Muscle layer of duodenum (tissue), 2 donors: ENCODE measurements around the gene RTN4R.

Source experiments
- H3K27ac ChIP-seq: one replicate; pipeline ENCODE4 v1.7.0; 2013; ENCODE audit warnings: mild to moderate bottlenecking, low read length
- H3K27me3 ChIP-seq: one replicate; pipeline ENCODE4 v1.7.0; 2013; ENCODE audit warnings: low read depth, mild to moderate bottlenecking, control low read depth, low read length
- H3K36me3 ChIP-seq, 2 donors: one replicate each; pipeline ENCODE4 v1.7.0; 2013; ENCODE audit warnings: low read length in 2 of 2, control low read depth in 1 of 2, mild to moderate bottlenecking in 1 of 2; ENCODE audit not compliant: insufficient read depth in 2 of 2, control insufficient read depth in 1 of 2
- H3K4me1 ChIP-seq, 2 donors: one replicate each; pipeline ENCODE4 v1.7.0; 2013; ENCODE audit warnings: low read length in 2 of 2, mild to moderate bottlenecking in 2 of 2, control low read depth in 1 of 2, moderate library complexity in 1 of 2; ENCODE audit not compliant: insufficient read depth in 2 of 2, control insufficient read depth in 1 of 2
- H3K4me3 ChIP-seq, 2 donors: one replicate each; pipeline ENCODE4 v1.7.0; 2013; ENCODE audit warnings: low read length in 2 of 2, low read depth in 1 of 2, mild to moderate bottlenecking in 1 of 2
- H3K9me3 ChIP-seq, 2 donors: one replicate each; pipeline ENCODE4 v1.7.0; 2013; ENCODE audit warnings: low read length in 2 of 2, control low read depth in 1 of 2, mild to moderate bottlenecking in 1 of 2; ENCODE audit not compliant: control insufficient read depth in 1 of 2
- donor health status: healthy.

Gene RTN4R

DNA sequence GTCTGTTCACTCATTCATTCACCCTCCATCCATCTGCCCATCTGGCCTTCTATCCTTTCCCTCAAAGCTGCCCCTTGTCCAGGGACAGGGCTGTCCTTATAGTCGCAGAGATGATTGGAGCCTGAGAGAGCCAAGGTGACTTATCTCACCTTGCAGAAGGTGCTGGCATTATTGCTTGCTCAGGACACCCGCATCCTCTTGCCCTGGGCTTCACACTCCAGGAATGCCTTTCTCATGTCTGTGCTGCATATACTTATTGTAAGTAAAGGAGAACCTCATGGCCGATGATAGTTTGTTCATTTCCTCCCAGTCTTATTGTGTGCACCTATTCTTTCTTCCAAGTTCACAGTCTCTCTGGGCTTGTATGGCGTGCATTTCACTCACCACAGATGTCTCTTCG, 68.2 kb downstream of the RTN4R start:
- H3K4me3 ChIP-seq = no peak overlapping the region
- H3K36me3 ChIP-seq = no peaks in the 10 kb centered on the region
- H3K27me3 ChIP-seq = no peaks in the 10 kb centered on the region
- H3K27ac ChIP-seq = no peak overlapping the region
- peaks cover 9 to 16% of the 10 kb centered on the region in 2 donors for H3K4me1 ChIP-seq
- no peaks in the 10 kb centered on the region for H3K9me3 ChIP-seq

DNA sequence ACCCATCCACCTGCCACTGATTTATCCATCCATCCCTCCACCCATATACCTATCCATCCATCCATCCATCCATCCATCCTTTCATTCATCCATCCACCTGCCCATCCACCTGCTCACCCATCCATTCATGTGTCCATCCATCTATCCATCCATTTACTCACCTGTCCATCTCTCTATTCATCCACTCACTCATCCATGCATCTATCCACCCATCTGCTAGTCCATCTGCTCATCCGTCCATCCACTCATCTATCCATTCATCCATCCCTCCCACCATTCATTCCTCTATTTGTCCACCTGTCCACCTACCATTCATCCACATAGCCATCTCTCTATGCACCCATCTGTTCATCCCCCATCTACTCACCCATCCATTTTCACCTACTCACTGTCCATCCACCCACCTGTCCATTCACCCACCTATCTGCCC, 68.7 kb downstream of the RTN4R start:
- Histone ChIP-seq H3K36me3 (no peaks in the 10 kb centered on the region), H3K9me3 (no peaks in the 10 kb centered on the region), H3K4me3 (no peak overlapping the region), H3K4me1 (peaks cover 9 to 11% of the 10 kb centered on the region in 2 donors), H3K27ac (no peak overlapping the region), H3K27me3 (no peaks in the 10 kb centered on the region)

DNA sequence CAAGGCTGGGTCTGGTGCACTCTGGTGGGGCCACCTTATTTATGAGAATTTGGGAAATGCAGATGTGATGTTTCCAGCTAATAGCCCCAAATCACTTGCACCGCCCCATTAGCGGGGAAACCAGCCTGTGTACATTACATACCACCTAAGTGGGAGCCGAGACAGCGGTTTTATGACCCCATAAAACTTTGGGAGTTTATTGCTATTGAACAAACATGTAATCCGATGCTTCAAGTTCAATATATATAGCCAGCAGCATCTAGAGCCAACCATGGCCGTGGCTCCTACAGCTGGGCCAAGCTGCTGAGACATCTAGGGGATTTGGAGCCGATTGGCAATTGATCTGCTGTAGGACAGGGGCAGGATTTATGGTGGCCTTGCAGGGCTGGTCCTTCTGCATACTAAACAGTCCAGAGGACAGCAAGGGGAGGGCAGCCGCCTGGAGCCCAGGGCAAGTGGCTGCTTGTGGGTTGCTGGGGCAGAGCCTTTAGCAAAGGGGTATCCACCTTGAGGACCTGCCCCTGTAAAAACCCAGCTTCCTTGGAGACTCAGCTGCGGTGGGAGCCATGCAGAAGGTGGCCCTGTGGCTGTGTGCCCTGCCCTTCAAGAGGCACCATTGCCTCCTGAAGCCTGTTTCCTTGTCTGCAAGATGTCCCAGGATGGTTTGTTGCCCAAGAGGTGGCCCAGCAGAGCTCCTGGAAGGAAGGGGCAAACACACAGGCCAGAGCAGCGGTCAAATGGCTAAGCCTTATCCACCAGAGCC, 69.4 kb downstream of the RTN4R start:
- Histone ChIP-seq H3K4me3 (no peak overlapping the region), H3K9me3 (no peaks in the 10 kb centered on the region), H3K4me1 (peaks cover 6 to 9% of the 10 kb centered on the region in 2 donors), H3K27ac (no peak overlapping the region), H3K36me3 (no peaks in the 10 kb centered on the region), H3K27me3 (no peaks in the 10 kb centered on the region)

DNA sequence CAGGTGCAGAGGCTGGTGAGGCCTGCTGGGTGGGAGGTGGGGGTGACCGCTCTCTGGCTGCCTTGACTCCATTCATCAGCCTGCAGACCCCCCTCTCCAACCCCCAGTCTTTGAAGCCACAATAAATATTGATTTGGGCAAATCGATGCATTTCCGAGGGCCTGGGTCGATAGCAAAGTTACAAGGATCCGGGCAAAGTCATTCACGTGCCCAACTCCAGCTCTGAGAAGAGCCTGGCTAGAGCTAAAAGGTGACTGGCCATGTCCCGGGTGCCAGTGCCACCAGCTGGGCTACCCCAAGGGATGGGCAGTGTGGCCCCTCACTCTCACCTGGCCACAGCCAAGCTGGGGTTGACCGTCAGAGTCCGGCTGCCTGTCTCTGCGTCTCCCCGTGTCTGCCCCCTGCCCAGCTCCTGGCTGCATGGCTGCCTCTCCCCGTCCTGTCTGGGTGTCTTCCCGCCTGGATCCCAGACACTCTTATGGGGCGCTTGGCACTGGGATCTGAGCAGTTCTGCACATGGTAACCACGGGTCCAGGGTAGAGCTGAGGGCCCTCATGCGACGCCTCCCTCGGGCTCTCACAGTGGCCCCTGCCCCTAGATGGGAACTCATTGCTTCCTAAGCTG, 70.6 kb downstream of the RTN4R start:
- H3K4me3 ChIP-seq = no peak overlapping the region
- H3K27me3 ChIP-seq = no peaks in the 10 kb centered on the region

DNA sequence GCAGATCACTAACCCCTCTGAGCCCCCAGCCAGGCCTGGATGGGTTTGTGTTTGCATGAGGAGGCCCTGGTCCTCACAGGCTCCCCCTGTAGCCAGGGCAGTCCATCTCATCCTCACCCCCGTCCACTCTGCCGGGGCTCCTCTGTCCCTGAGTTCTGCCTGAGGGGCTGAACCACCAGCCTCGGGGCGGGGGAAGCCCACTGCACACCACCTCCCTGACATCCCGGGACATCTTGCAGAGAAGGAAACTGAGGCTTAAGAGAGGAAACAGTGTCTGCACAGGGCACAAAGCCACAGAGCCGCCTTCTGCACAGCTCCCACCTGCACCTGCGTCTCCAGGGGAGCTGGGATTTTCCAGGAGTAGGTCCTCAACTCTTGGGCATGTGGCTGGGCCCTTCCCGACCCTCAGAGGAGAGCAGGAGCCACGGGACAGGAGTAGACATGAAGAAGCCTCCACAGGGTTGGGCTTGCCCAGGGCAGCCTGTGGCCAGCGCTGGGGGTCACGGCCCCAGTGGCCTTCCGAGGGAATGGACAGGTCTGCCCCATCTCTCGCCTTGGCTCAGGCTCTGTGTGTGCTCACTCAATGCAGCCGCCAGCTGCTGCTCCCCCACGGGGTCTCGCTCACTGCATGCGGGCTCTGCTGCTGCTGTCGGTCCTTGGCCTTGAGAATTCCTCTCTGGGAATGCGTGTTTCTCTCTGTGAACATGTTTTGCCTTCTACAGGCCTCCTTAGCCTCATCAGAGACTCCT, 71.8 kb downstream of the RTN4R start:
- Histone ChIP-seq H3K36me3 (no peaks in the 10 kb centered on the region), H3K27me3 (no peaks in the 10 kb centered on the region), H3K9me3 (no peaks in the 10 kb centered on the region), H3K27ac (no peak overlapping the region), H3K4me1 (no peaks in the 10 kb centered on the region), H3K4me3 (no peak overlapping the region)

More for the DNA sequence above, 70.6 kb downstream of the RTN4R start:
- Histone ChIP-seq H3K9me3 (no peaks in the 10 kb centered on the region), H3K36me3 (no peaks in the 10 kb centered on the region), H3K27ac (no peak overlapping the region), H3K4me1 (no peaks in the 10 kb centered on the region)

DNA sequence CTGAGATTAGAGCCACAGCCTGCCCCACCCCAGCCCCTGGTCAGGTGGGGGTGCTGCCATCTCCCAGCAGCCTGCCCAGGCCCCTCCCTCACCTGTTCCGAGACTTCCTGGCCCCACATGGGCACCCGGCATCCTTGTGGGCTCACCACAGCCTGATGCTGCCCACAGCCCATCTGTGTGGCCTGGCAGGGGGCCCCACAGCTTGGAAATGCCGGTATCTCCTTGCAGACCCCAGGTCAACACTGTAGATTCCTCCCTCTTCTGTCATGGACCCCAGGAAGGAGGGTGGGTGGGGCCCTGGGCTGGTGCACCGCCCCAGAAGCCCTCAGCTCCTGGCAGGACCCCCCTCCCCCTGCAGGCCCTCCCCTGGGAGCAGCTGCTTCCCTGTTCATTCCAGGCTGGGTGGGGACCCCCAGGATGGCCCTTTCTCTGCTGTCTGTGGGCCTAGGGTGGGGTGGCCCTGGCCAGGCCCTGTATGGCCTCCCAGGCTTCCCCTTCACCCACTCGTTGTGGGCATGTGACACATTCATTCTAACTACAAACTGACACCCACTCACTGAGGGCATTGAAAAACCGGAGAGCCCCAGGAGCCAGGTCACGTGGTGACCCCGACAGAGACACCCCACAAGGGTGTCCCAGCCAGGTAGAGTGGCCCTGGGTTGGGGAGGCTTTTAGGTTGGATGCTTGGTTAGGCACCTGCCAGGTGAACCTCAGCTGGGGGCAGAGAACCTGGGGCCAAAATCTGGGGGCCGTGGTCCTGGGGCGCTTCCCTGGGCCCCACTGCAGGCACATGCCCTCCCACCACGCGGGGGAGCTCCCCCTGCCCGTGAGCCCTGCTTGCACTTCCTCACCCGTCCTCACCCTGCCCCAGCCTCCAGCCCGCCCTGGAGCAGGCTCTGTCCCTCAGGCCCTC, 73.2 kb downstream of the RTN4R start:
- Histone ChIP-seq H3K36me3 (no peaks in the 10 kb centered on the region), H3K4me1 (no peaks in the 10 kb centered on the region), H3K27me3 (no peaks in the 10 kb centered on the region), H3K9me3 (no peaks in the 10 kb centered on the region), H3K27ac (no peak overlapping the region), H3K4me3 (no peak overlapping the region)

DNA sequence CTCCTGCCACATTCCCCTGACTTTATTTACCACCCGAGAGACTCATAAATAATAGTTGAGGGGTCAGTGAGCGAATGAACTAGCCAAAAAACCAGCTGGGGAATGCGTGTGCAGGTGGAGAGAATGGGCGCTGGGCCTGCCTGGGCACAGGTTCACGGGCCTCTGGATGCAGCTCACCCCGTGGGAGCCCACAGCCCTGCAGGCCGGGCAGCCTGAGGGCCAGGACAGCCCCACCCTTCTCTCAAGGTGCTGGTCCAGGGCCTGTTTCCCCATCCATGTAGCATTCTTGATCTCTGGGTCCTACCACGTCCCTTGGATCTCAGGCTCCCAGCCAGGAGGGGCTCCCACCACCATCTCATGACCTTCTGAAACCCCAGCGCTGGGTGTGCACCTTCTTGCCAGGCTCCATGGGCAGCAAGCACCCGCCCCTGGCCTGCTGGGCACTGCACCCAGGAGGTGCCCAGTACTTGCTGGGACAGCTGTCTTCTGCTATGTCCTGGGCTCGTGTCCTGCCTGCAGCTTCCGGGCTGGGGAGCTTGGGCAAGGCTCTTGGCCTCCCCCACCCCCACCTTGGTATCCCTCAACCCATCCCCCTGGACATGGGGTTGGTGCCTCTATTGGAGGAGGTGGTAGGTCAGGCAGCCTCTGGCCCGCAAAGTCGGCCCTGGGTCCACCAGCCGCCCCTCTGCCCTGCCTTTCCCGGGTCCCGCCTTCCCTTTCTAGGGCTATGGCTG, 74.2 kb downstream of the RTN4R start:
- no peaks in the 10 kb centered on the region for H3K27me3 ChIP-seq
- H3K27ac ChIP-seq = no peak overlapping the region
- no peaks in the 10 kb centered on the region for H3K4me1 ChIP-seq
- H3K36me3 ChIP-seq = no peaks in the 10 kb centered on the region
- no peak overlapping the region for H3K4me3 ChIP-seq
- H3K9me3 ChIP-seq = no peaks in the 10 kb centered on the region

DNA sequence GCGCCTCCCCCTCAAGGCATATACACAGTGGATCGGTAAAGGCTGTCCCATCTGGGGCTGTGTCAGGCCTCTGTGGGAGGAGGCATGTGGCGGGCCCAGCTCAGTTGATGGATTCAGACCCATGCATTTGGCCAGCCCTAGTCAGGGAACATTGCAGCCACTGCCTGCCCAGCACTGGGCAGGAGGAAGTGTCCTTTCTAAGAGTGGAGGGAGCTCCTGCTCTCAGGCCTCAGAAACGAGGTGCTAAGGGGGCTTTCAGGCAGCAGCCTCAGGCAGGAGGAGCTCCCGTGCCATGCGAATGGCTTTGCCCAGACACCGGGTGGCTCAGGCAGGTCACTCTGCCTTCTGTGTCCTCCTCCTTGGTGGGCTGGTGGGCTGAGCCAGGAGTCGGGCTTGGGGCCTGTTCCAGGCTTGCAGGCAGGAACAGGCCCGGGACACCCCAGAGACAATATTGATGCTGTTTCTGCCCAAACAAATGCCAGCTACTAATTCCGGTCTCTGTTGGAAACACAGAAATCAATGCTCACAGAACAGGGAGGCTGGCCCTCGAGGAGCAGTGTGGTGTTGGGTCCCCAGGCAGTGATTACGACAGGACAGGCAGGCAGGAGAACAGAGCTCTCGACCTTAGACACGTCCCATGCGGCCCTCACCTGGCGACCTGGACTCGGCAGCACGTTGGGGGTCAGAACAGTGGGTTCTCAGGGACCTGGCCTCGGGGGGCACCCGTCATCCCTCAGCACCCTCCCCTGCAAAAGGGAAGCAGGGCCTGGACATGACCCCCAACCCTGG, 75.0 kb downstream of the RTN4R start:
- Histone ChIP-seq H3K9me3 (no peaks in the 10 kb centered on the region), H3K4me3 (no peak overlapping the region), H3K27me3 (no peaks in the 10 kb centered on the region), H3K27ac (no peak overlapping the region), H3K36me3 (no peaks in the 10 kb centered on the region), H3K4me1 (no peaks in the 10 kb centered on the region)

DNA sequence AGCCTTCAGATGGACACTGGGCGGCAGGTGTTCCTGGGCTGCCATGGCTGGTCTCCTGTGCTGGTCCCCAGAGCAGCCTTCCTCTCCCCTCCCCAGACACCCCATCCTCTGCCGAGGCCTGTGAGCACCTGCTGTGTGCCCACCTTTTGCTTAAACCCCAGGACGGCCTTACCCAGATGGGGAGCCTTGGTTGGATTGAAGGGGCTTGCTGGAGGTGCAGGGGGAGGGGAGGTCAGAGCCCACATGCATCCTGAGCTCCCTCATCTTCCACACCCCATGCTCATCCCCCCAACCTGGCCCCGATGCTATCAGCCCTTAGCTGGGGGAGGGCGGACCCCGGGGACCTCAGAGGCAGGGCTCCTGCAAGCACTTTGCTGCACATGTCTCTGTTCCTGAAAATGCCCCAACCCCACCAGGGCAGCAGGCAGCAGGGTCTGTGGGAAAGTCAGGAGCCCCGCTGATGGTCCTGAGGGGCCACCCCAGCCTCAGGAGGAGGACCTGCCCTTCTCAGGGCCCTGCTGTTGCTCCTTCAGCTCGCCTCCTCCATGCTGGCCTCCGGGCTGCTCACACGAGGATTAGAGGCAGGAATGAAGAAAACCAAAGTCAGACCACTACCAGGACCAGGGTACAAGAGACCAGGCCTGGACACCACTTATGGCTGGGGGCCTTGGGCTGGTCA, 75.7 kb downstream of the RTN4R start:
- Histone ChIP-seq H3K36me3 (no peaks in the 10 kb centered on the region), H3K4me1 (no peaks in the 10 kb centered on the region), H3K27me3 (no peaks in the 10 kb centered on the region), H3K9me3 (no peaks in the 10 kb centered on the region), H3K4me3 (no peak overlapping the region), H3K27ac (no peak overlapping the region)
